ENCODE measurements around the gene FGF11.

GRCh38 chr17:7464081-7464480 lies 24.8 kb downstream of the FGF11 start:
- TF ChIP-seq CTCF (conservative IDR thresholded peaks at IDR 0.05 in 1 of 2, IDR thresholded peaks at IDR 0.05 in 1 of 2; ENCODE audit: low read depth in 1 of 2, low read length in 2 of 2): no peak
- no peak for TF ChIP-seq EZH2 (IDR thresholded peaks at IDR 0.05; ENCODE audit: low read length, missing control alignments)
